ENCODE measurements around the gene LRRC38.

The LRRC38 gene

GRCh38 chr1:13432251-13432650 is 81.6 kb downstream of the LRRC38 start:
- TF ChIP-seq, protein P1, sequence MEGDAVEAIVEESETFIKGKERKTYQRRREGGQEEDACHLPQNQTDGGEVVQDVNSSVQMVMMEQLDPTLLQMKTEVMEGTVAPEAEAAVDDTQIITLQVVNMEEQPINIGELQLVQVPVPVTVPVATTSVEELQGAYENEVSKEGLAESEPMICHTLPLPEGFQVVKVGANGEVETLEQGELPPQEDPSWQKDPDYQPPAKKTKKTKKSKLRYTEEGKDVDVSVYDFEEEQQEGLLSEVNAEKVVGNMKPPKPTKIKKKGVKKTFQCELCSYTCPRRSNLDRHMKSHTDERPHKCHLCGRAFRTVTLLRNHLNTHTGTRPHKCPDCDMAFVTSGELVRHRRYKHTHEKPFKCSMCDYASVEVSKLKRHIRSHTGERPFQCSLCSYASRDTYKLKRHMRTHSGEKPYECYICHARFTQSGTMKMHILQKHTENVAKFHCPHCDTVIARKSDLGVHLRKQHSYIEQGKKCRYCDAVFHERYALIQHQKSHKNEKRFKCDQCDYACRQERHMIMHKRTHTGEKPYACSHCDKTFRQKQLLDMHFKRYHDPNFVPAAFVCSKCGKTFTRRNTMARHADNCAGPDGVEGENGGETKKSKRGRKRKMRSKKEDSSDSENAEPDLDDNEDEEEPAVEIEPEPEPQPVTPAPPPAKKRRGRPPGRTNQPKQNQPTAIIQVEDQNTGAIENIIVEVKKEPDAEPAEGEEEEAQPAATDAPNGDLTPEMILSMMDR (IDR thresholded peaks at IDR 0.05) = no peak

DNA sequence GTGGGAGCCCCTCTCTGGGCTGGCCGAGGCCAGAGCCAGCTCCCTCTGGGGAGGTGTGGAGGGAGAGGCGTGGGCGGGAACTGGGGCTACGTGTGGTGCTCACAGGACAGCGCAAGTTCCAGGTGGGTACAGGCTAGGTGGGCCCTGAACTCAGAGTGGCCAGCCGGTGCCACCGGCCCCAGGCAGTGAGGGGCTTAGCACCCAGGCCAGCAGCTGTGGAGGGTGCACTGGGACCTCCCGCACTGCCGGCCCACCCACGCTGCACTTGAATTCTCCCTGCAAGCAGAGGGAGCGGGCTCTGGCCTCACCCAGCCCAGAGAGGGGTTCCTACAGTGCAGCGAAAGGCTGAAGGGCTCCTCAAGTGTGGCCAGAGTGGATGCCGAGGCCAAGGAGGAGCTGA is 83.3 kb downstream of the LRRC38 start:
- TF ChIP-seq, protein P1 (IDR thresholded peaks at IDR 0.05) = no peak
